Measurements from ENCODE around the gene RGP1.

- TF ChIP-seq EZH2phosphoT487 (IDR thresholded peaks at IDR 0.05; ENCODE audit: borderline replicate concordance, low read length) (no peak), CTCF (IDR thresholded peaks at IDR 0.05; ENCODE audit: low read depth, low read length, poor library complexity, severe bottlenecking) (peak; percentile 21)
These were observed 16.1 kb upstream of the RGP1 start for GRCh38 chr9:35732800-35733541.

Data from DOHH2 (cell line).